Mesodermal cell (in vitro differentiated cells): ENCODE results near the gene DENND2A.
"Not testable (repeated sequence)": the region's sequence is repeated elsewhere in the genome, so short reads cannot be mapped to it uniquely, and the experiment has no call there.

ENCODE experiments used
- H3K27ac ChIP-seq: 2 replicates; pipeline ENCODE4 v1.7.0; 2013; ENCODE audit warnings: mild to moderate bottlenecking, low read depth, low read length, moderate library complexity; ENCODE audit not compliant: severe bottlenecking
- H3K36me3 ChIP-seq: 2 replicates; pipeline ENCODE4 v1.7.1; 2013; ENCODE audit warnings: mild to moderate bottlenecking, low read length, moderate library complexity; ENCODE audit not compliant: control insufficient read depth, insufficient read depth
- H3K4me1 ChIP-seq: one replicate; pipeline ENCODE4 v1.7.1; 2013; ENCODE audit warnings: mild to moderate bottlenecking, low read length; ENCODE audit not compliant: insufficient read depth, control insufficient read depth, poor library complexity, severe bottlenecking
- H3K4me3 ChIP-seq: 2 replicates; pipeline ENCODE4 v1.7.0; 2013; ENCODE audit warnings: low read length, control low read depth, mild to moderate bottlenecking; ENCODE audit not compliant: insufficient read depth, poor library complexity, severe bottlenecking; ENCODE audit errors: extremely low read depth
- H3K9me3 ChIP-seq: 2 replicates; pipeline ENCODE4 v1.7.1; 2013; ENCODE audit warnings: mild to moderate bottlenecking, low read length, moderate library complexity; ENCODE audit not compliant: control insufficient read depth
- WGBS, 2 experiments: methylation state at CpG; one replicate each; pipeline ENCODE4 v1.1.5; 2013; ENCODE audit warnings: missing lambda C conversion rate in 2 of 2; ENCODE audit not compliant: insufficient coverage in 2 of 2; 5-methylcytosine and 5-hydroxymethylcytosine counted together

DENND2A gene

GRCh38 chr7:140635345-140635744, 5.3 kb downstream of the DENND2A start:
- Histone ChIP-seq H3K4me1 (peaks cover 31% of the 10 kb centered on the region), H3K27ac (no peak overlapping the region), H3K36me3 (peaks cover 8% of the 10 kb centered on the region), H3K9me3 (no peaks in the 10 kb centered on the region), H3K4me3 (no peak overlapping the region)
- 41 to 52% methylated on average over 5 of the region's 5 CpGs for WGBS, 2 experiments

DNA sequence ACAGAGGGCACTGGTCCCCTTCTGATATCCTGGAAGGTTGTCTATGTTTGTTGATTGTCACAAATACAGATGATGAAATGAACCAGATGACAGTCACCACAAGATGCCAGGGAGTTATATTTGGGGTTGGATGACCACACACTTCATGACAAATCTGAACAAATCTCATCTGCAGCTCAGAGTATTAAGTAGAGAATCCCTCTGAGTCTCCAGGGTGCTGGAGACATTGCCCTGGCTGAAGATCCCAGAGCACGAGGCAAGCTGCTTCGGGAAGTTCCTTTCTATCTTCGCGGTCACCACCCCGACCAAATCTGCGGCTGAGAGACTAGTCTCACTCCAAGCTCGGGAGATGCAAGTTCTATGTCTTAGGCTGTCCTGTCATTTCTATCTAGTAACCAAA, 9.0 kb downstream of the DENND2A start:
- WGBS, 2 experiments: 94 to 98% methylated on average over 7 of the region's 7 CpGs
- no peaks in the 10 kb centered on the region for H3K9me3 ChIP-seq
- no peak overlapping the region for H3K4me3 ChIP-seq
- peaks cover 19% of the 10 kb centered on the region for H3K4me1 ChIP-seq
- H3K36me3 ChIP-seq: peaks cover 10% of the 10 kb centered on the region
- no peak overlapping the region for H3K27ac ChIP-seq

DNA sequence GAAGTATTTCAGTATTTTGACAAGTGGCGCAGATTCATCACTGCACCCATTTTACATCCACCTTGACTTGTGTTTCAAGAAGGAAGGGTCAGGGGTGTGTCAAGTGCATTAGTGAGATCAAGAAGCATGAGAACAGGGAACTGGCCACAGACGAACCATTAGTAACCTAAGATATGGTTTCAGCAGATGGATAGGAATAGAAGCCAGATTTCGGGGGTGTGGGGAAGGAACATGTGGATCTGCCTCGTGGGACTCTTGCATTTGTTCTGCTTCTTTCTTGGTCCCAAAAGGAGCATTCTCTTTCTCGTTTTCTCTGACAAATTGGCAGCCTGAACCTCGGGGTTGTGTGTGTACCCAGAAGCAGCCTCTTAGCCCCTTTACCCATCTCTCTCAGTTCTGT, 9.6 kb downstream of the DENND2A start:
- Histone ChIP-seq H3K4me1 (peaks cover 22% of the 10 kb centered on the region), H3K27ac (no peak overlapping the region), H3K36me3 (peaks cover 10% of the 10 kb centered on the region), H3K9me3 (no peaks in the 10 kb centered on the region), H3K4me3 (no peak overlapping the region)
- 88 to 94% methylated on average over 5 of the region's 6 CpGs for WGBS, 2 experiments

- Histone ChIP-seq H3K9me3 (no peaks in the 10 kb centered on the region), H3K36me3 (peaks cover 10% of the 10 kb centered on the region), H3K4me3 (no peak overlapping the region), H3K27ac (peak overlapping the region; percentile 95), H3K4me1 (peaks cover 32% of the 10 kb centered on the region)
- WGBS, 2 experiments: 51 to 60% methylated on average over 10 to 13 of the region's 17 CpGs
These were observed 14.4 kb downstream of the DENND2A start for GRCh38 chr7:140625908-140626868.

DNA sequence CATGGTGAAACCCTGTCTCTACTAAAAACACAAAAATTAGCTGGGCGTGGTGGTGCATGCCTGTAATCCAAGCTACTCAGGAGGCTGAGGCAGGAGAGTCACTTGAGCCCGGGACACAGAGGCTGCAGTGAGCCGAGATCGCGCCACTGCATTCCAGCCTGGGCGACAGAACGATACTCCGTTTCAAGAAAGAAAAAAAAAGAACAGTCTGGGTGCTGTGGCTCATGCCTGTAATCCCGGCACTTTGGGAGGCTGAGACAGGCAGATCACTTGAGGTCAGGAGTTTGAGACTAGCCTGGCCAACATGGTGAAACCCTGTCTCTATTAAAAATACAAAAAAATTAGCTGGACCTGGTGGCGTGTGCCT, 15.4 kb downstream of the DENND2A start:
- not testable (repeated sequence) for H3K36me3 ChIP-seq, H3K27ac ChIP-seq, H3K9me3 ChIP-seq, H3K4me3 ChIP-seq
- H3K4me1 ChIP-seq: peaks cover 32% of the 10 kb centered on the region
- 87 to 96% methylated on average over 9 to 10 of the region's 10 CpGs for WGBS, 2 experiments

DNA sequence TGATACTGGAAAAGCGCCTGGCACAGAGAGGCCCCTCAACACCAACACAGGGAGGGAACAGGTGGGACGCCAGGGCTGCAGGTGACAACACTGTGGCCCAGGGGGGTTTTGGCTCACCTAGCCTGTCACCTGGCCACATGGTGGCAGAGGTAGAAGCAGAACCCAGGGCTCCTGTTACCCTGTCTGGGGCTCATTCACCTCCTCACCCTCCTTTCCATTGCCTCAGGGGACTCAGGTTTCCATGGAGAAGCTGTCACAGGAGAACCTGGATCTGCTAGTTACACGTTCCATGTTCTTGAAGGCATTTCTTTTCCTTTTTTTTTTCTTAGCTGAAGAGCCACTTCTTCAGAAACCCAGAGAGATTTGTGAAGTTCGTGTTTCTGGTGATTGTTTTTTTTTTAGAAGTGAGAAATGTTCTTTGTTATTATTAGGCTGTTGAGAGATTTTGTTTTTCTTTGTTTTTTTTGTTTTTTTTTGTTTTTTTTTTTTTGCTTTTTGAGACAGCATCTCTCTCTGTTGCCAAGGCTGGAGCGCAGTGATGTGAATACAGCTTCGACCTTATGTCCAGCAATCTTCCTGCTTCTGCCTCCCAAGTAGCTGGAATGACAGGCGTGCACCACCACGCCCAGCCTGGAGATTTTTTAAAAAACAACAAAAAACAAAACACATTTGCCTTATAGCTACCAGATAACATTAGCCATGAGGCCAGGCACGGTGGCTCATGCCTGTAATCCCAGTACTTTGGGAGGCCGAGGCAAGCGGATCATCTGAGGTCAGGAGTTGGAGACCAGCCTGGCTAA, 16.0 kb downstream of the DENND2A start:
- 89 to 100% methylated on average over 6 to 10 of the region's 11 CpGs for WGBS, 2 experiments
- Histone ChIP-seq H3K9me3 (no peaks in the 10 kb centered on the region), H3K4me1 (peaks cover 32% of the 10 kb centered on the region), H3K4me3 (no peak overlapping the region), H3K36me3 (peaks cover 5% of the 10 kb centered on the region), H3K27ac (peak overlapping the region; percentile 83)

GRCh38 chr7:140623980-140624379, 16.6 kb downstream of the DENND2A start:
- H3K9me3 ChIP-seq: no peaks in the 10 kb centered on the region
- peaks cover 32% of the 10 kb centered on the region for H3K4me1 ChIP-seq
- H3K4me3 ChIP-seq: no peak overlapping the region
- peak overlapping the region; percentile 83 for H3K27ac ChIP-seq
- H3K36me3 ChIP-seq: no peaks in the 10 kb centered on the region
- WGBS, 2 experiments: 42 to 66% methylated on average over 2 to 4 of the region's 6 CpGs

DNA sequence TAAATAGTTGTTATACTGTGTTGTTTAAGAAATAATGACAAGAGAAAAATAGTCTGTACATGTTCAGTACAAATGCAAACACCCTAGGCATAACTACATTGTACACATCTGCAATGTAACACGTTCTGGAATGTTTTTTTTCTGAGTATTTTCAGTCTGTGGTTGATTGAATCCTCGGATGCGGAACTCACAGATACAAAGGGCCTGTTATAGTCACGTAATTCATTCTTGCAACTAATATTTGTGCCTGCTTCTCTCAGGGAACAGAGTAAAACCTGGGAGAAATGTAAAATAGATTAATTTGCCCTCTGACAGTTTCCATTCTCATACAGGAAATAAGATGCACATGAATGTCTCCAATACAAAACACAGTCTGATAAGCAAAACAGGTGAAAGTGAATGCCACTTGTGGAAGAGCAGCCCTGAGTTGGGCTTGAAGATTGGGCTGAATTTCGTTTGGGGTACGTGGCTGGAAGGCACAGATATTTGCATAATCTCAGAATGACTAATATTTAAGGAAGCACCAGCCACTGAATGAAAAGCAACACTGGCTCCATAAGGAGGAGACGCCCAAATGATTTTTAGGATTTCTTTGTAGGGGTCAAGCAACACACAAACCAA, 19.1 kb downstream of the DENND2A start:
- 87 to 95% methylated on average over 4 to 6 of the region's 7 CpGs for WGBS, 2 experiments
- Histone ChIP-seq H3K27ac (no peak overlapping the region), H3K4me3 (no peak overlapping the region), H3K36me3 (no peaks in the 10 kb centered on the region), H3K9me3 (no peaks in the 10 kb centered on the region), H3K4me1 (peaks cover 24% of the 10 kb centered on the region)

DNA sequence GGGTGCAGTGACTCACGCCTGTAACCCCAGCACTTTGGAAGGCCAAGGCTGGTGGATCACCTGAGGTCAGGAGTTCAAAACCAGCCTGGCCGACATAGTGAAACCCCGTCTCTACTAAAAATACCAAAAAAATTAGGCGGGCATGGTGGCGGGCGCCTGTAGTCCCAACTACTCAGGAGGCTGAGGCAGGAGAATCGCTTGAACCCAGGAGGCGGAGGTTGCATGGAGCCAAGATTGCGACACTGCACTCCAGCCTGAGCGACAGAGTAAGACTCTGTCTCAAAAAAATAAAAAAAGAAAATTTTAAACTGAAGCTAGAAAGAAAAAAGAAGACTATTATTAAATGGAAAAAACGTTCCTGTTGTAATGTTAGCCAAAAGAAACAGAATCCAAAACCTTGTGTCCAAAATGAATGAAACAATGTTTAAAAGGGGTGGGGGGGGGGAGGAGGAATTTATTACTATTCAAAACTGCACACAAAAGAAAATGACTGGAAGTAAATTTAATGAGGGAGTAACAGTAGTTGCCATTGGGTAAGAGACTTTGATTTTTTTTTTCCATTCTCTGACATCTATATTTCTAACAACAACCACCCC, 20.6 kb downstream of the DENND2A start:
- 96 to 100% methylated on average over 8 to 9 of the region's 11 CpGs for WGBS, 2 experiments
- not testable (repeated sequence) for H3K36me3 ChIP-seq, H3K27ac ChIP-seq, H3K9me3 ChIP-seq, H3K4me3 ChIP-seq
- peaks cover 14% of the 10 kb centered on the region for H3K4me1 ChIP-seq

DNA sequence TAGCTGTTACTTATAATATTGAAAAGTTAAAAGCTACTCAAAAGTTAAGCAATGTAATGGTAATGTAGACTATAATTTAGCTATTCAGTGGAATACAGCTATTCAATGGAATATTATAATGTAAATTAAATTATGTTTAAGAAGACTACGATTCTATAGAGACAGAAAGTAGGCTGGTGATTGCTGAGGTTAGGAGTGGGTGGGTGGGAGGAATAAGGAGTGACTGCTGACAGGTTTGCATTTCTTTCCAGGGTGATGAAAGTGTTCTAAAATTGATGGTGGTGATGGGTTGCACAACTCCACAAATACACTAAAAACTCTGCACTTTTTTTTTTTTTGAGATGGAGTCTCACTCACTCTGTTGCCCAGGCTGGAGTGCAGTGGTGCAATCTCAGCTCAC, 21.4 kb downstream of the DENND2A start:
- H3K27ac ChIP-seq: no peak overlapping the region
- WGBS, 2 experiments: 100% methylated on average over 1 of the region's 1 CpG; no CpG with 5 or more reads in 1 of the 2 experiments
- no peaks in the 10 kb centered on the region for H3K36me3 ChIP-seq
- no peak overlapping the region for H3K4me3 ChIP-seq
- H3K4me1 ChIP-seq: peaks cover 8% of the 10 kb centered on the region
- no peaks in the 10 kb centered on the region for H3K9me3 ChIP-seq
